Thymus (tissue), 11 donors: ENCODE results near the gene SDHB. TPM values are rescaled to one million over a fixed set of nuclear protein-coding genes. Genes with fewer than 3 reads are reported as not detected.

Experiments
- DNase-seq, 9 donors: peaks; one replicate each; pipeline ENCODE4 v3.0.0-alpha.2; 2013; ENCODE audit warnings: low spot score in 9 of 9, low read depth in 6 of 9, missing footprints in 1 of 9
- H3K27ac ChIP-seq, 2 donors: one replicate each; pipeline ENCODE4 v1.5.1; 2013; ENCODE audit warnings: control low read depth in 1 of 2, low read depth in 1 of 2, low read length in 1 of 2, mild to moderate bottlenecking in 1 of 2, moderate library complexity in 1 of 2
- H3K27me3 ChIP-seq, 2 donors: one replicate each; pipeline ENCODE4 v1.5.1; 2013; ENCODE audit warnings: low read length in 1 of 2; ENCODE audit not compliant: control insufficient read depth in 2 of 2, insufficient read depth in 1 of 2
- H3K36me3 ChIP-seq, 2 donors: one replicate each; pipeline ENCODE4 v1.5.1; 2013; ENCODE audit warnings: low read length in 1 of 2, mild to moderate bottlenecking in 1 of 2, moderate library complexity in 1 of 2; ENCODE audit not compliant: control insufficient read depth in 2 of 2, insufficient read depth in 2 of 2
- H3K4me1 ChIP-seq, 2 donors: one replicate each; pipeline ENCODE4 v1.5.1; 2013; ENCODE audit warnings: low read length in 2 of 2; ENCODE audit not compliant: control insufficient read depth in 2 of 2, insufficient read depth in 2 of 2
- H3K4me3 ChIP-seq, 2 donors: one replicate each; pipeline ENCODE4 v1.5.1; 2013; ENCODE audit warnings: low read length in 2 of 2, control low read depth in 1 of 2, mild to moderate bottlenecking in 1 of 2
- H3K9me3 ChIP-seq, 2 donors: one replicate each; pipeline ENCODE4 v1.5.1; 2013; ENCODE audit warnings: low read length in 1 of 2, mild to moderate bottlenecking in 1 of 2; ENCODE audit not compliant: control insufficient read depth in 2 of 2, insufficient read depth in 1 of 2
- WGBS: extraction: QIAGEN DNeasy Blood & Tissue Kit; methylation state at CpG from one replicate; pipeline ENCODE4 v1.1.7; 2013; 5-methylcytosine and 5-hydroxymethylcytosine counted together
- polyA plus RNA-seq: library from polyadenylated mRNA; stranded (reverse); fragments of 200-250 nt; gene quantifications from one replicate; pipeline ENCODE4 v1.2.3, GENCODE V29; 2013
- total RNA-seq: library from RNA; stranded (reverse); fragments of 120-200 nt; gene quantifications from one replicate; pipeline ENCODE4 v1.2.4, GENCODE V29; 2013
- donor health status: healthy.

SDHB gene
- total and polyA plus RNA-seq, 2 donors: 70.0 to 122 TPM

DNA sequence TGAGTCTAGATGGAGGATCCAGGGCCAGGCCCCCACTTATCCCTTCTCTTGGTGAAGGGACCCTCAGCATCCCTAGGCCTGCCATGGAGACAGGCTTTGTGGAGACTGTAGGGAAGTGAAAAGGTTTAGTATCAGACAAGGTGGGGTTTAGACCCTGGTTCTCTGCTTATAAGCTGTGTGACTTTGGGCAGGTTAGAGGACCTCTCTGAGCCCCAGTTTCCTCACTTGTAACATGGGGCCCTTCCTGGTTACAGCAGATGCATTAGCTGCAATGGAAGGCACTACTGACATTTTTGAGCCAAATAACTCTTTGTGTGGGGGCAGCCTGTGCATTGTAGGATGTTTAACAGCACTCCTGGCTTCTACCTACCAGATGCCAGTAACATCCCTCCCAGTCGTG, 42.8 kb upstream of the SDHB start:
- Histone ChIP-seq H3K27me3 (peaks cover 0 to 5% of the 10 kb centered on the region in 2 donors), H3K36me3 (no peaks in the 10 kb centered on the region), H3K27ac (no peak overlapping the region), H3K9me3 (peaks cover 0 to 4% of the 10 kb centered on the region in 2 donors), H3K4me3 (no peak overlapping the region), H3K4me1 (no peaks in the 10 kb centered on the region)
- DNase-seq: no peak
- WGBS: 85% methylated on average over 1 of the region's 1 CpG

DNA sequence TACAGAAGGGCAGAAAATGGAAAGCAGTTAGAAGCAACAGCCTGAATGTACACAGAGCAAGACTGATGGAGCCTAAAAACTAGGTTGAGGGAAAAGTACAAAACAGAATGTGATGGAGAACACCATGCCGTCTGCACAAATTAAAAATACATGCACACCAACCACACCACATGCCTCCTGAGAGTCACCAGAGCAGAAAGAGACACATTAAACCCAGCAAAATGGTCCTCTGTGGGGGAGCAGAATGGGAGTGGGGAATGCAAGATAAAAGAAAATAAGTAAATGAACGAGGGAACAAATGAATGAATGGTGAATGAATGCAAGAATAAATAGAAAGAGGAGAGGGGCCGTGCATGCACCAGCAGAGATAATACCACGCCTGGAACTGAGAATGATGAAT, 41.3 kb upstream of the SDHB start:
- Histone ChIP-seq H3K36me3 (no peaks in the 10 kb centered on the region), H3K4me3 (no peak overlapping the region), H3K4me1 (no peaks in the 10 kb centered on the region), H3K27ac (no peak overlapping the region), H3K9me3 (peaks cover 0 to 4% of the 10 kb centered on the region in 2 donors), H3K27me3 (peaks cover 0 to 5% of the 10 kb centered on the region in 2 donors)
- 79% methylated on average over 4 of the region's 4 CpGs for WGBS
- no peak for DNase-seq

DNA sequence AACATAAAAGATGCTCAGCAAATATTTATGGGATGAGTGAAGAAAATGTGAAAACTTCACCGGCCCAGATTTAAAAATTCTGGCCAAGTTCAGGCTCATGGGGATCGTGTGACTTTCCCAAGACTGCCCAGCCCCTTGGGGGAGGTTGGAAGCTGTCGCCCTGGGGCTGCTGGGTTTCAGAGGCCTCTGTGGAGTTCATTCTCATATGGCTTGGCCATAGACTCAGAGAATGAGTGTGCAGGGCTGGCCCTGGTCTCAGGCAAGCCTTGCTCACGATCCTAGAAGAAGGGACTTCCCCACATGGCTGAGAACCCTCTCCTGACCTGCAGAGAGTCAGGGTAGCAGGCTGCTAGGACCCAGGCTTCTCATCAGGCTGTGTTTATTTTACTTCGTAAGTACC, 40.8 kb upstream of the SDHB start:
- Histone ChIP-seq H3K36me3 (no peaks in the 10 kb centered on the region), H3K9me3 (peaks cover 0 to 4% of the 10 kb centered on the region in 2 donors), H3K4me1 (no peaks in the 10 kb centered on the region), H3K27me3 (peaks cover 0 to 5% of the 10 kb centered on the region in 2 donors), H3K27ac (no peak overlapping the region), H3K4me3 (no peak overlapping the region)
- WGBS: 87% methylated on average over 5 of the region's 5 CpGs
- no peak for DNase-seq

DNA sequence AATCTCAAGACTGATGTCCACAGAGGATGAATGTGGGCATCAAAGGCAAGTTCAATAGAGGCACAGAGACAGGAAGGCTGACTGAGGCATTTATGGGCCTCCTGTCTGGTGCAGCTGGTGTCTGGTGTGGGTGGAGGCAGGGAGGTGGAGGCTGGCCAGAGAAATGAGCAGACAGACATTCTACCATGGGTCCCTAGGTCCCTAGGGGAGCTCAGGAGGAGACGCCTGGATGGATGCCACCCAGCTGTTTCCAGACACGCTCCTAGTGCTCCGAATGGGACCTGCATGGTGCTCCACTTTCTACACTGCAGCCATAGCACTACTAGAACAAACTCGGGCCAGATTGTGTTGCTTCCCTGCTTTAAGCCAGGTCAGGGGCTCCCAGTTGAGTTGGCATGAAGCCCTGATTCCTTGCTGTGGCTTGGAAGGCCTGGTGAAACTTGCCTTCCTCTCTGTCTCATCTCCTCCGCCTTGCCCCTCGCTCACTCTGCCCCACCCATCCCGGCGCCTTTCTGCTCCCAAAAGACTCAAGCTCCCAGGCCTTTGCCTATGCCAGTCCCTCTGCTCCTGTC, 40.1 kb upstream of the SDHB start:
- WGBS: 96% methylated on average over 8 of the region's 8 CpGs
- DNase-seq: no peak
- Histone ChIP-seq H3K27ac (no peak overlapping the region), H3K36me3 (no peaks in the 10 kb centered on the region), H3K4me1 (no peaks in the 10 kb centered on the region), H3K4me3 (no peak overlapping the region), H3K27me3 (peaks cover 0 to 5% of the 10 kb centered on the region in 2 donors), H3K9me3 (peaks cover 0 to 4% of the 10 kb centered on the region in 2 donors)

DNA sequence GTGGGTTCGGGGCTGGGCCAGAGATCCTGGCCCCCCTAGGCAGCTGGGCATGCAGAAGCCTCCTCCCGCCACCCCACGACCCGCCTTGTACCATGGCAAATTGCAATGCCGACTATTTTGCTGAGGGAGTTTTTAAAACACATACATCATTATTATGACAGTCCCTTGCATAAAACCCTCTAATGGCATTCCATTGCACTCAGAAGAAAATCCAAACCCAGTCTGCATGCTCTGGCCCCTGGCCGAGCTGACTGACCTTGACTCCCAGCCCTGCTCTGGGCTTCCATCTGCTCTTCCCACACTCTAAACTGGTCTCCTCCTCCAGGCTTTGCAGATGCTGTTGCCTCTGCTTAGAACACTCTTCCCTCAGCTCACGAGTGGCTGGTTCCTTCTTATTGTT, 37.4 kb upstream of the SDHB start:
- WGBS: 94% methylated on average over 7 of the region's 7 CpGs
- no peaks in the 10 kb centered on the region for H3K36me3 ChIP-seq
- no peaks in the 10 kb centered on the region for H3K27me3 ChIP-seq
- no peak overlapping the region for H3K27ac ChIP-seq
- H3K9me3 ChIP-seq: peaks cover 0 to 4% of the 10 kb centered on the region in 2 donors
- H3K4me3 ChIP-seq: no peak overlapping the region
- no peaks in the 10 kb centered on the region for H3K4me1 ChIP-seq
- no peak for DNase-seq

DNA sequence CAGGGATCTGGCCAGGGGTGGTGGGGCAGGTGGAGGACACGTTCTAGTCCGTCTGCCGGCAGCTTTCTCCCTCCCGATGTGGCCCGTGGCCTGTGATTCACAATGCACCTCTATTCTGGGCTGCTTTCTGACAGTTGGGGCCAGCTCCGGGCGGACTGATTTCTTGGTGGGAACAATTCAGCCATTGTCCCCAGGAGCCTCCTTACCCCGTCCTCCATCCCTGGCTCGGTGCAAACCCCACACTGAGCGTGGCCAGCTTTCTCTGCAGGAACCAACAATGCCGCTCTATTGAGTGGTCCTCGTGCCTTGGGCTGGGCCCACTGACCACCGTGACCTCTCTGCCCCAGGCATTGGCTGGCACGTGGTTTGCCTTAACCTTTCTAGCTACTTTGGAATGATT, 35.7 kb upstream of the SDHB start:
- Histone ChIP-seq H3K4me1 (no peaks in the 10 kb centered on the region), H3K9me3 (peaks cover 0 to 4% of the 10 kb centered on the region in 2 donors), H3K27me3 (no peaks in the 10 kb centered on the region), H3K4me3 (no peak overlapping the region), H3K36me3 (no peaks in the 10 kb centered on the region), H3K27ac (no peak overlapping the region)
- DNase-seq: no peak
- 93% methylated on average over 14 of the region's 14 CpGs for WGBS

DNA sequence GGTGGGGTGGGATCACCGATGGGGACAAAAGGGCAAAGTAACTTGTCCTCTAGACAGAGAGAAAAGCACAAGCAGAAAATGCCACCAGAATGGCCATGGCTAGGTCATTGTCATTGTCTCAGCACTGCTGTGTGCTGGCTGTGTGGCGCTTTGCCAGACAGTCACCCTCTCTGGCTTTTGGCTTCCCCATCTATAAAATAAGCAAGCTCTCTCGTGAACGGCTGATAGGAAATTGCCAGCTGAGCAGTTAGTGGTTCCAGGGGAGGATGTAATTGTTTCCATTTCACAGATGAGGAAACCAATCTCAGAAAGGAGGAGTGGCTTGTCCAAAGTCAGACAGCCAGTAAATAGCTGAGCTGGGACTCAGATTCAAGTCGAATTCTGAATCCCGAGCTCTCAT, 32.9 kb upstream of the SDHB start:
- Histone ChIP-seq H3K9me3 (no peaks in the 10 kb centered on the region), H3K27ac (no peak overlapping the region), H3K4me3 (no peak overlapping the region), H3K36me3 (no peaks in the 10 kb centered on the region), H3K4me1 (no peaks in the 10 kb centered on the region), H3K27me3 (no peaks in the 10 kb centered on the region)
- 84% methylated on average over 6 of the region's 6 CpGs for WGBS
- DNase-seq: no peak

DNA sequence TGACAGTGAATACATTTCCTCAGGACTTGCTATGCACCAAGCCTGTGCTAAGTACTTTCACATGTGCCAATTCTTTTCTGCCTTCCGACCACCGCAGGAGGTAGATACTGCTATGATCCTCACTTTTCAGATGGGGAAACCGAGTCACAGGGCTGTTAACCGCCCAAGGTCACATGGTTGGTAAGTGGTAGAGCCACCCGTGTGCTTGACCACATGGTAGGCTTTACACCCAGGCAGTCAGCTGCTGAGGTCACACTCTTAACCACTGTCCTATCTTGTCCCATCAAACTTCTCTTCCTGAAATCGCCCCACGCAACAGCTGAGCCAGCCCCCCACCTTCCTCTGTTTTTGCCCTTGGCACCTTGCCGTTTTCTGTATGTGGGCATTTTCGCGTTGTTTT, 31.0 kb upstream of the SDHB start:
- WGBS: 77% methylated on average over 10 of the region's 10 CpGs
- no peak for DNase-seq
- no peaks in the 10 kb centered on the region for H3K27me3 ChIP-seq
- H3K4me3 ChIP-seq: no peak overlapping the region
- no peaks in the 10 kb centered on the region for H3K36me3 ChIP-seq
- no peaks in the 10 kb centered on the region for H3K9me3 ChIP-seq
- H3K4me1 ChIP-seq: no peaks in the 10 kb centered on the region
- H3K27ac ChIP-seq: no peak overlapping the region

DNA sequence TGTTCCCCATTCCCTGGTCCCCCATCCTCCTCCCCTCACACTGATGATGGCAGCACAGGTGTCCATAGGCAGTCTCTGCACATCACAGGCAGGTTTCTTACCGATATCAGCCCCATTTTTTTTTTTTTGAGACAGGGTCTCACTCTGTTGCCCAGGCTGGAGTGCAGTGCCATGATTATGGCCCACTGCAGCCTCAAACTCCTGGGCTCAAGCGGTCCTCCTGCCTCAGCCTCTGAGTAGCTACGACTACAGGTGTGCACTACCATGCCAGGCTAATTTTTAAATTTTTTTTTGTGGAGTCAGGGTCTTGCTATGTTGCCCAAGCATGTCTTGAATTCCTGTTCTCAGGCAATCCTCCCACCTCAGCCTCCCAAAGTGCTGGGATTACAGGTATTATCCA, 28.9 kb upstream of the SDHB start:
- Histone ChIP-seq H3K27ac (no peak overlapping the region), H3K4me1 (no peaks in the 10 kb centered on the region), H3K27me3 (no peaks in the 10 kb centered on the region), H3K36me3 (no peaks in the 10 kb centered on the region), H3K9me3 (no peaks in the 10 kb centered on the region), H3K4me3 (no peak overlapping the region)
- WGBS: 92% methylated on average over 3 of the region's 3 CpGs
- no peak for DNase-seq

DNA sequence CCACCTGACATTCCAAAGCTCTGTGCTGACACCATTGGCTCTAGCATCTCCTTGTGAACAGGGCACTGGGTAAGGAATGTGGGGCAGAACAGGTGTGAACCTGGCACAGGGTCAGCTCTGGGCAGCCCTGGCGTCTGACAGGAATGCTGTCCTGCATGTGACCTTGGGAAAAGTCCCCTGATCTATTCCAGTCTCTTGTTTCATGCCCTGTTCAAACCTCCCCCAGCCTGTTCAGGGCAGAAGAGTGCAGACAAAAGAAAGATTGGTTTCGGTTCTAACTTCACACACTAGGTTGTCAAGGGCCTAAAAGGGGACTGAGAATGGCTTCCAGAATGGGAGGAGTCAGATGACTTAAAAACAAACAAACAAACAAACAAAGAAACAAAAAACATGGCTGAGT, 27.6 kb upstream of the SDHB start:
- Histone ChIP-seq H3K27ac (no peak overlapping the region), H3K27me3 (no peaks in the 10 kb centered on the region), H3K9me3 (no peaks in the 10 kb centered on the region), H3K4me1 (no peaks in the 10 kb centered on the region), H3K36me3 (no peaks in the 10 kb centered on the region), H3K4me3 (no peak overlapping the region)
- DNase-seq: no peak
- 92% methylated on average over 2 of the region's 2 CpGs for WGBS
